ENCODE measurements around the gene AAMDC. TPM values are rescaled to one million over a fixed set of nuclear protein-coding genes. Genes with fewer than 3 reads are reported as not detected.
"Not testable (repeated sequence)": the region's sequence is repeated elsewhere in the genome, so short reads cannot be mapped to it uniquely, and the experiment has no call there.

The AAMDC gene
- total RNA-seq, 4 donors from 2014 or later: 14.6 to 47.9 (median 36.7) TPM

- 94% methylated on average over 3 of the region's 3 CpGs for WGBS
- no peak for DNase-seq (ENCODE audit: low spot score in 2 of 2)
- H3K4me3 ChIP-seq: no peak overlapping the region
- H3K36me3 ChIP-seq: peaks cover 67% of the 10 kb centered on the region
- no peaks in the 10 kb centered on the region for H3K9me3 ChIP-seq
- no peaks in the 10 kb centered on the region for H3K27me3 ChIP-seq
- no peaks in the 10 kb centered on the region for H3K4me1 ChIP-seq
- TF ChIP-seq EP300 (IDR thresholded peaks at IDR 0.05) (no peak), CTCF (IDR thresholded peaks at IDR 0.05) (no peak), POLR2A (IDR thresholded peaks at IDR 0.05) (no peak), POLR2AphosphoS5 (IDR thresholded peaks at IDR 0.05) (no peak)
- no peak overlapping the region for H3K27ac ChIP-seq
Measured at GRCh38 chr11:77874206-77874605, 53.3 kb downstream of the AAMDC start.

- 74% methylated on average over 3 of the region's 3 CpGs for WGBS
Measured at GRCh38 chr11:77876045-77876444, 55.1 kb downstream of the AAMDC start.

GRCh38 chr11:77878247-77878646, 57.3 kb downstream of the AAMDC start:
- not testable (repeated sequence) for H3K27ac ChIP-seq; H3K9me3 ChIP-seq; H3K4me1 ChIP-seq; H3K4me3 ChIP-seq; H3K27me3 ChIP-seq; DNase-seq (ENCODE audit: low spot score in 2 of 2)
- H3K36me3 ChIP-seq: peaks cover 75% of the 10 kb centered on the region
- WGBS: 52% methylated on average over 4 of the region's 4 CpGs

More at GRCh38 chr11:77876045-77876444, 55.1 kb downstream of the AAMDC start:
- Histone ChIP-seq H3K27ac (no peak overlapping the region), H3K4me3 (no peak overlapping the region), H3K4me1 (no peaks in the 10 kb centered on the region), H3K9me3 (no peaks in the 10 kb centered on the region), H3K36me3 (peaks cover 73% of the 10 kb centered on the region), H3K27me3 (no peaks in the 10 kb centered on the region)
- TF ChIP-seq CTCF (IDR thresholded peaks at IDR 0.05) (no peak), POLR2A (IDR thresholded peaks at IDR 0.05) (no peak), POLR2AphosphoS5 (IDR thresholded peaks at IDR 0.05) (no peak), EP300 (IDR thresholded peaks at IDR 0.05) (no peak)
- DNase-seq (ENCODE audit: low spot score in 2 of 2): no peak

- WGBS: 77% methylated on average over 3 of the region's 3 CpGs
- no peak overlapping the region for H3K27ac ChIP-seq
Measured at GRCh38 chr11:77879218-77879617, 58.3 kb downstream of the AAMDC start.

GRCh38 chr11:77882396-77882795, 61.5 kb downstream of the AAMDC start:
- no peaks in the 10 kb centered on the region for H3K27me3 ChIP-seq

More at GRCh38 chr11:77879218-77879617, 58.3 kb downstream of the AAMDC start:
- DNase-seq (ENCODE audit: low spot score in 2 of 2): no peak
- H3K4me3 ChIP-seq: no peak overlapping the region
- H3K36me3 ChIP-seq: peaks cover 78% of the 10 kb centered on the region
- TF ChIP-seq POLR2A (IDR thresholded peaks at IDR 0.05): no peak
- no peak for TF ChIP-seq POLR2AphosphoS5 (IDR thresholded peaks at IDR 0.05)
- no peak for TF ChIP-seq CTCF (IDR thresholded peaks at IDR 0.05)
- TF ChIP-seq EP300 (IDR thresholded peaks at IDR 0.05): no peak
- no peaks in the 10 kb centered on the region for H3K27me3 ChIP-seq
- no peaks in the 10 kb centered on the region for H3K9me3 ChIP-seq
- H3K4me1 ChIP-seq: no peaks in the 10 kb centered on the region

More at GRCh38 chr11:77882396-77882795, 61.5 kb downstream of the AAMDC start:
- 77% methylated on average over 3 of the region's 3 CpGs for WGBS
- TF ChIP-seq POLR2A (IDR thresholded peaks at IDR 0.05) (no peak), POLR2AphosphoS5 (IDR thresholded peaks at IDR 0.05) (no peak), EP300 (IDR thresholded peaks at IDR 0.05) (no peak), CTCF (IDR thresholded peaks at IDR 0.05) (no peak)
- Histone ChIP-seq H3K4me1 (no peaks in the 10 kb centered on the region), H3K36me3 (peaks cover 79% of the 10 kb centered on the region), H3K9me3 (no peaks in the 10 kb centered on the region), H3K27ac (no peak overlapping the region), H3K4me3 (no peak overlapping the region)
- DNase-seq (ENCODE audit: low spot score in 2 of 2): no peak

Data from suprapubic skin (tissue), 4 donors.